ENCODE measurements around the gene NLRP5.

GRCh38 chr19:56053596-56053995 is 67.0 kb downstream of the NLRP5 start:
- TF ChIP-seq CTCF (tag by site-specific recombination; IDR thresholded peaks at IDR 0.05) (no peak), ZNF175 (tag by site-specific recombination; IDR thresholded peaks at IDR 0.05) (no peak), ZSCAN16 (tag by site-specific recombination; IDR thresholded peaks at IDR 0.05) (no peak), ZBTB21 (tag by site-specific recombination; IDR thresholded peaks at IDR 0.05) (no peak), ATF2 (tag by site-specific recombination; IDR thresholded peaks at IDR 0.05; ENCODE audit: low read depth) (no peak), ZBTB20 (tag by site-specific recombination; IDR thresholded peaks at IDR 0.05) (no peak), ZNF426 (tag by site-specific recombination; IDR thresholded peaks at IDR 0.05) (no peak)
